HG03175 (cell line): ENCODE measurements around the gene TRAPPC5.
A peak's percentile ranks its signal among the peaks of the same experiment; 100 is the strongest.

Experiments used
- ATAC-seq: cut with Tn5 transposase; IDR thresholded peaks from one replicate; pipeline ENCODE4 v1.9.1; 2021; ENCODE audit warnings: mild to moderate bottlenecking, moderate library complexity; ENCODE audit not compliant: unreplicated experiment

TRAPPC5 gene

DNA sequence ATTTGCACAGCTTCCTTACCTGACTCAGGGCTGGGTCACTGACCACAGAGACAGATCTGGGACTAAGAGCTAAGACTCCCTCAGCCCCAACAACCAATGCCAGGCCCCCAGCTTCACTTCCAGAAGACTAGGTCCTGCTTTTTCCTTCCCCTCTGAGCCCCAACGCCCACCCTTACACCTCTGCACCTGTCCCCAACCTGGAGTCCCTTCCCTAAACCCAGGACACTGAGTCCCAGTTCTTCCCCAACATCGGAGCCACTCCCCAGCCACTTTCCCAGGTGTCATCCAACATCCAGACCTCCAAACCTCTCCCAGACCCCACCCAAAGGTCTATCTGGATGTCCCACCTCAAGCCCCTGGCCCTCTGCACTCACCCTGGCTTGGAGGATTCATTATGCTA lies 18.4 kb downstream of the TRAPPC5 start:
- no peak for ATAC-seq

DNA sequence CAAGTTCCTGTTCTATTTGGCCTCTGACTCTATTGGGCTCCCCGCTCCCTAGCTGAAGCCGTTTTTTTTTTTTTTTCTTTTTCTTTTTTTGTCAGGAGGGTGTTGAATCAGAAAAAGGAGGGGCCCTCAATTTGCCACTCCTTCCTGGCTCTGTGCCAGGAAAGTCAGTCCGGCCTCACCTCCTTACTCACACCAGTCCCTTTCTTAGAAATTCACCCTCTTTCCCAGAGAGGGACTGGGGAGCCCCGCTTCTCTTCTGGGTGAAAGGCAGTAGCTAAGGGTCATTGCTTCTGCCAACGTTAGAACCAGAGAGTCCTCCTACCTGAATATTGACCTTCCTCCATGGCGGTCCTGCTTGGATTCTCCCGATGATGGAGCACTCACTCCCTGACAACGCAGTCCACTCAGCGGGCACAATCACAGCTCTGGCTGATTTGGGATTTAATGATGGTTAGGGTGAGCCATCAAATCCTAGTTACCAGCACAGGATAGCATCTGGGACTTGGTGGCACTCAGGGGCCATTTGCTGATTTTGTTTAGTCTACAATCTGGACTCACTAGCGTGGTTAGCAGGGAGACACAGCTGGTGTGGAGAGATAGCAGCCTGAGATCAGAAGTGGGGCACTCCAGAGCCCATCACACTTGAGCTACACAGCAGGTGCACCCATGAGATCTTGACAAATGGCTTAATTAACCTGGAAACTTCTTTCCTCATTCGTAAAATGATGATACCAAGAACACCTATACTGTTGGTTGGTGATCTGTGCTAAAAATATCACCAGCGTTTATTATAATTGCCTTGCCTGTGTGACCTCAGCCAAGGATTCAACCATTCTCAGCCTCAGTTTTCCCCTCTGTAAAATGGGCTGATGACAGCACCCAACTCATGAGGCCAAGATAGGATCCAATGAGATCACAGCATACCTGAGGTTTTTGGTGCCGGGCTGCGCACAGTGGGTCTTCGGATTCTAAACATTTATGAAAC lies 19.1 kb downstream of the TRAPPC5 start:
- no peak for ATAC-seq

DNA sequence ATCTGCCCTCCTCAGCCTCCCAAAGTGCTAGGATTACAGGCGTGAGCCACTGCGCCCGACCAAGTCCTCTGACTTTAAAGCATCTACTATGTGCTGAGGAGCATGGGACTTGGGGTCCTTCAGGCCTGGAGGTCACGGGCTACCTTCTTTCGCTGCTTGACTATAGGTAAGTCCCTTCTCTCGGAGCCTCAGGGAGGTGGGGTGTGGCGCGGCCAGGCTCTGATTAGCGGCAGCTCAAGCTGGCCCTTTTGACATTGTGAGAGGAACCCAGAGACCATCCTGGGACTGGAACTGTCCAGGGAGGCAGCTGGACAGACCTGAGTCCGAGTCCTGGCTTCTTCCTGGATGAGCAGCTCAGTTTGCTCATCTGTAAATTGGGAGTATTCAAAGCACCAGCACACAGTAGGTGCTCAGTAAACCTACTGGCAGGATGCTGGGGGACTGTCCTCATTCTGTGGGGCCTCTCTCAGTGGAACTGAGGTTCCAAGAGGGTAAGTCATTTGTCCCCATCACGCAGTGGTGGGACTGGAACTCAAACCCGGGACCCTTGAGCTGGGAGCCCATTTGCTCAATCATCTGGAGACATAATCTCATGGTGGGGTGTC lies 20.5 kb downstream of the TRAPPC5 start:
- no peak for ATAC-seq

DNA sequence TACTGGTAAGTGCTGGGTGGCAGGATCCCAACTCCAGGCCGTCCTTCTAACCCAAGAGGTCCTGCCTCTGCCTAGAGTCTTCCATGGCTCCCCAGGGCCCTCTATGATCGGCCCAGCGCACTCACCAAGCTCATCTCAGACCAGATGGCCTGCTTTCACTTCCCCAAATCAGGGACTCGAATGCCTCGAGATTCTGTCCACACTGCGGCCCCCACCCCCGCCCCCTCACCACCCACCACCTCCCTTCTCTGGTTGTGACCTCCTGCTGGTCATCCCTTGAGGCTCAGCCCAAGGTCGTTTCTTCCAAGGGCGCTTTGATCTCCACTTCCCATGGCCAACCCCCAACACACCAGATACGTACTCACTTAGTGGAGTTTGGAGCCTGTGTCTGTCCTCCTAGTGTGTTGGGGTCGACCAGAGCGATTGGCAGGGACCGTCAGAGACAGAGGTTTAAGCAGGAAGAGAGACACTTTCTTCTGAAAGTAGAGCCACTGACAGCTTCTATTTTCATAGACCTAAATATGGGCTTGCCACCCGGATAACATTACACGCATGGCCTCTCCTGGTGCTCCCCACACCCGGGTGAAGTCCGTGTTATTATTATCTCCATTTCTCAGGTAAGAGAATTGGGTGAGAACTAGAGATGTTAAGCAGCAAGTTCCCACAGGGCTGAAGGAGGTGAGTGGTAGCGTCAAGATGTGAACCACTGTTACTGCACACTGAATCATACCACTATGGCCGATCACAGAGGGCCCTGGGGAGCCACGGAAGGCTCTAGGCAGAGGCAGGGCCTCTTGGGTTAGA lies 21.2 kb downstream of the TRAPPC5 start, which contains the start of gene FCER2:
TSS of gene FCER2 (minus strand) at position 478 of the 804 bp plus-strand sequence. CDS start 2,371 bp downstream, outside the sequence.
- ATAC-seq = peak; percentile 59

DNA sequence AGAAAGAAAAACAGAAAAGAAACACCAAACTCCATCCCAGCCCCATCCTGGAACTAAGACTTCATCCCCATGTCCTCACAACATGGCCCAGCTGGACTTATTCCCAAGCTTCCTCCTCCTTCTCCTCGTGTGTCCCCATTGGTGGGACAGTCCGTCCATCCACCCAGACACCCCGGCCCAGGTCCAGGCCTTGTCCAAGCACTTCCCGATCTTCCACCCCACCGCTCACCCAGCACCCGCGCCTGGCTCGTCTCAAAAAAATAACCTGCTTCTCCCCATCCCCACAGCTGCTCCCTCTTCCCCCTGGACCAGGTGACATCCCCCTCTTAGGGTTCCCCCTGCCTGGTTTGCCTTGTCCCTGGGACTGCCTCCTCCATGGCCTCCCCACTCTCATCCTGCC lies 22.7 kb downstream of the TRAPPC5 start:
- ATAC-seq = no peak

DNA sequence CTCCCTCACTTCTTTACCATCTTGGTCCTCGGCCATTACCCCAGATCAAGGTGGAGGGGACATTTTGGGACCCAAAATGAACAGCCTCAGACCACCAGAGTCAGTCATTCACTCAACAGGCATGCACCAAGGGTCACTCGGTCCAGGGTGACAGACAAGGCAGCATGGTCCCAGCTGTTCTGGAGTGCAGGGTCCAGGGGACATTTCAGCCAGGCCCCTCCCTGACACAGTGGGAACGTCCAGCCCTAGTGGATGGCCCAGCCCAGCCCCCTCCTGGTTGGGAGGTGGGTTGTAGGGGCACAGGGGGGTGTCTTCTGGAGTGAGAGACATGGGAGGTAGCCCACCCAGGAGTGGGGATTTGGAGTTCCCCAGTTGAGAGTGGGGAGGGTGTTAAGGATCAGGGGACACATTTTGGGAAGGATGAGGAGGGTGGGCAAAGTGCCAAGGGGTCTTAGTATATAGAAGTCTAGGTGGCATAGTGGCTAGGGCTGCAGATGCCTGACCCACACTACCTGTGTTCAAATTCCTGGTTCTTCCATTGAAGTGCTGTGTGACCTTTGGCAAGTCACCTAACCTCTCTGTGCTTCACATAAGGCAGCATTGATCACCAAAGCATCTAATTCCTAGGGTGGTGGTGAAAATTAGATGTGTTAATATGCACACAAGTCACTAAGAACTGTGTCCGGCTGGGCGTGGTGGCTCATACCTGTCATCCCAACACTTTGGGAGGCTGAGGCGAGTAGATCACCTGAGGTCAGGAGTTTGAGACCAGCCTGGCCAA lies 23.8 kb downstream of the TRAPPC5 start:
- no peak for ATAC-seq

DNA sequence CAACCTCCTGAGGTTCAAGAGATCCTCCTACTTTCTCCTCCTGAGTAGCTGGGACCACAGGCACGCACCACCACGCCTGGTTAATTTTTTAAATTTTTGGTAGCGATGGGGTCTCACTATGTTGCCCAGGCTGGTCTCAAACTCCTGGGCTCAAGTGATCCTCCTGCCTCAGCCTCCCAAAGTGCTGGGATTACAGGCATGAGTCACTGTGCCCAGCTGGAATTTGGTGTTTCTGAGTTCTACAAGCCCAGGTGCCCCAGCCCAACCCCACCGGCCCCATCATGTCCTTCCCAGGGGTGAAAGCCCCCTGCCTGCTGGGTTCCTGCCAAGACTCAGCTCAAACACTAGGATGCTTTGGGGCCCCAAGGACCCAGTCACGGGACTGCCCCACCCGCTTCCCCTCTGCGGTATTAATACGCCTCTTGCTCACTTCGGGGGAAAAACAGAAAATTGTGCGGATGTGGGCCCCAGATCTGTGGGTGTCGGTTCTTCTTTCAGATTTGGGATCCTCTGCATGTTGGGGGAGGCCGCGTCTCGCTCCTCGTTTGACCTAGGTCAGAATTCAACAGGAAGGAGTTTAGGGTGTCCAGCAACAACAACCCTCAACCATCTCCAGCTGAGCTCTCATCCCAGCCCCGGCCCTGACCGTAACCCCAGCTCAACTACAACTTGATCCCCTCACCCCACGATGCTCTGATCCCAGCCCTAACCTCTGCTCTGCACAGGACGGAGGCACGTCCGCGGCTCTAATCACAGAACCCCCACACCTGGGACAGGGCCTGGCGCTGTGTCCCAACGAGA lies 25.0 kb downstream of the TRAPPC5 start:
- ATAC-seq = peak; percentile 35

DNA sequence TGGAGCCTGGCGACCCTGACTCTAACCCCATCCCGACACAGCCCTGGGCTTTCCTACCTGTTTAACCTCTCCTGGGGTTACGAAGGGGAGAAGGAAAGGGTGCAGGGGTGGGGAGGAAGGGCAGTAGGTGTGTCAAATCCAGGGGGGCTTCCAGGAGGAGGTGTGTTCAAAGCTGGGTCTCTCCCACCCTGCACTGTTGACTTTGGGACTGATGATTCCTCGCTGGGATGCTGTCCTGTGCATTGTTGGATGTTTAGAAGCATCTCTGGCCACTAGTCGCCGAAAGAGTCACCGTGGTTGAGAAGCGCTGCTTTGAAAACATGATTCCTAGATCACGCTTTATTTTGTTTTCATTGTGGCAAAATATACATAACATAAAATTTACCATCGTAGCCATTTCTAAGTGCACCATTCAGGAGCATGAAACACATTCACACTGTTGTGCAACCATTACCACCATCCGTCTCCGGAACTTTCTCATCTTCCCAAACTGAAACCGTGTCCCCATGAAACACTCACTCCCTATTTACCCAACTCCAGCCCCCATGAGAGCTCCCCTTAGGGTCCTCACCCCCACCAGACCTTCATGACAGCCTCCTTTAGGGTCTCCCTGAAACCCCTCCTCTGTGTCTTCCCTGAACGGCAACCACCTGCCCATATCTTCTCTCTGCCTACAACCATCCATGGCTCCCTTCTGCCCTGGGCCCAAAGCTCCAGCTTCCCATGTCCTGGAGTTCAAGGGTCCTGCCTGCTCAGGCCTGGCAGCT lies 25.7 kb downstream of the TRAPPC5 start:
- ATAC-seq = no peak

DNA sequence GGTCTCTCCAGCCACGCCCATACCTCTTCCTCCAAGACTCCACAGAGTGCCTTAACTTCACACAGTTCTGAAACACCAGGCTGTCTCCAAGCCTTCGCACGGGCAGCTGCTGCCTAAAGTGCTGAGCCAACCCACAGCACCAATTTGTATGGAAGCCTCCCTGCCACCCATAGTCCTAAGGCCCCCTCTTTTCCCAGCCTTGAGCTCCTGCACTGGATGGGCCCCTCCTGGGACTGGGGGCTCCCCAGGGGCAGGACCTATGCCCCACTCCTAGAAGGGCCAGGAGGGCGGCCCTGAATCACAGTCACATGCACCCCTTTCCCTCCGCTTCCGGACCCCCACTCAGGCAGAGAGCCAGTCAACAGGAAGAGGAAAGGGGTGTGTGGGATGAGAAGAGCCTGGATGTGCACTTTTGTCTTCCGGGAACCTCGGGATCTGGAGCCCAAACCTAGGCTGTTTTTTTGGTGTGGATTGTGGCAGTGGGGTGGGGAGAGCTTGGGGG lies 26.4 kb downstream of the TRAPPC5 start:
- no peak for ATAC-seq

DNA sequence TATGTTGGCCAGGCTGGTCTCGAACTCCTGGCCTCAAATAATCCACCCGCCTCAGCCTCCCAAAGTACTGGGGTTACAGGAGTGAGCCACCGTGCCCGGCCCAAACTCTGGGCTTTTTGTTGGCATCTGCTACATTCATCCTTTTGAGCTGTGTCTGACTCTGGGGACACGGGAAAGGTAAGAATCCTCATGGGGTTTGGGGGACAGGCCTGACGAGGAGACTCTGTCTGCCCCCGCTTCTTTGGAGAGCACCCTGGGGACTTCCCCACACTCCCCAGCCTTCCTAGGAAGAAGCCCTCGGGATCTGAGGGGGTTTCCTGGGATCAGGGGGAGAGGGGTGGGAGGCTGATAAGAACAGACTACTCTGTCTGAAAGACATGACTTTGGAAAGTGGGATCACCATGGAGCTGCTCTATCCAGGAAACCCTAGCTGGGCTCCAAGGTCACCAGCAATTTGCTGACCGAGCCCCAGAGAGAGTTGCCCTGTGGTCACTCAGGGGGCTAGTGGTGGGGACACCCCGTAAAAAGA lies 29.4 kb downstream of the TRAPPC5 start:
- ATAC-seq = no peak

DNA sequence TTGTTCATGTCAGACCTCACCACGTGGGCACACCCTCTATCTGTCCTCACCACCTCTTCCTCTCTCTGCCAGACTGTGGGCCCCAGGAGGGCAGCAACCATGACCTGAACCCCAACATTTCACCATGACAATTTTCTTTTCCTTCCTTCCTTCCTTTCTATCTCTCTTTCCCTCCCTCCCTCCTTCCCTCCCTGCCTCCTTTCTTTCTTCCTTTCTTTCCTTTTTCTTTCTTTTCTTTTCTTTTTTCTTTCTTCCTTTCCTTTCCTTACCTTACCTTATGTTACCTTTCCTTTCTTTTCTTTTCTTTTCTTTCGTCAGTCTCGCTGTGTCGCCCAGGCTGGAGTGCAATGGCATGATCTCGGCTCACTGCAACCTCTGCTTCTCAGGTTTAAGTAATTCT lies 30.0 kb downstream of the TRAPPC5 start:
- ATAC-seq = no peak

DNA sequence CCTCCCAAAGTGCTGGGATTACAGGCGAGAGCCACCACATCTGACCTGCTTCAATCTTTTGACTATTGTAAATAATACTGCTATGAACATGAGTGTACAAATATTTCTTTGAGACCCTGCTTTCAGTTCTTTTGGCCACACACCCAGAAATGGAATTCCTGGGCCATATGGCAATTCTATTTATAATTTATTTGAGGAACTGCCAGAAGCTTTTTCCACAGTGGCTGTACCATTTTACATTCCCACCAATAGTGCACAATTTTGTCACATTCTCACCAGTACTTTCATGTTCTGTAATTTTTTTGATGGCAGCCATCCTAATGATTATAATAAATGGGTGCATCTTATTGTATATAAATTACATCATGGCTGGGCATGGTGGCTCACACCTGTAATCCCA lies 35.0 kb downstream of the TRAPPC5 start:
- ATAC-seq = no peak

DNA sequence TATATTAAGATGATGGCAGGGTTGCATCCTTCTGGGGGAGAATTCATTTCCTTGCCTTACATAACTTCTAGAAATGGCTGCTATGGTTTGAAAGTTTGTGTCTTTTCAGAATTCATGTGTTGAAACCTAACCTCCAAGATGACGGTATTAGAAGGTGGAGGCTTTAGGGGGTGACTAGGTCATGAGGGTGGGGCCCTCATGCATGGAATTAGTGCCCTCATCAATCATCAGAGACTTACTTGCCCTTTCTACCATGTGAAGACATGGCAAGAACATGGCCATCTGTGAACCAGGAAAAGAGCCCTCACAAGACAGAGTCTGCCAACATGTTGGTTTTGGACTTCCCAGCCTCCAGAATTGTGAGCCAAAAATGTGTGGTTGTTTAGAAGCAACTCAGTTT lies 36.1 kb downstream of the TRAPPC5 start:
- no peak for ATAC-seq

DNA sequence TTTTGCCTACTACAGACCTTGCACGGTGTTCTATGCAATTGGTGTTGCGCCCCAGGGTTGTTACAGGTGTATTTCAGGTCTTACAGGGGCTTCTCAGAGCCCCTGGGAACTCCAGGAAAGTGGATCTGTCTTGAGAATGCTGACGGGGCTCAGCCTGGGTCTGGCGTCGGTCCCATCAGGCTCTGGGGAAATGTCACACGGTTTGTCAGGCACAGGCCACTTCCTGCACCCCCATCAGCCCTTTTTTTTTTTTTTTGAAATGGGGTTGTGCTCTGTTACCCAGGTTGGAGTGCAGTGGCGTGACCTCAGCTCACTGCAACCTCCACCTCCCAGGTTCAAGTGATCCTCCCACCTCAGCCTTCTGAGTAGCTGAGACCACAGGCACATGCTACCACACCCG lies 38.0 kb downstream of the TRAPPC5 start:
- ATAC-seq = no peak

DNA sequence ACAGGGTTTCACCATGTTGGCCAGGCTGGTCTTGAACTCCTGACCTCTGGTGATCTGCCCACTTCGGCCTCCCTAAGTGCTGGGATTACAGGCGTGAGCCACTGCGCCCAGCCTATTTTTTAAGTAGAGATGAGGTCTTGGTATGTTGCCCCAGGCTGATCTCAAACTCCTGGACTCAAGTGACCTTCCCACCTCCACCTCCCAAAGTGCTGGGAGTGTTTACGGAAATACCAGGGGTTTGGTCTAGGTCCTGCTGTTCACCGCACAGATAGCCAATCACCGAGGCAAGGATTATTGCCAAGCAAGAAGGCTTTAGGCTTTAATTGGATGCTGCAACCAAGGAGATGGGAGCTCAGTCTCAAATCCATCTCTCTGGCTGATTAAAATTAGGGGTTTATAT lies 39.7 kb downstream of the TRAPPC5 start:
- ATAC-seq = no peak

DNA sequence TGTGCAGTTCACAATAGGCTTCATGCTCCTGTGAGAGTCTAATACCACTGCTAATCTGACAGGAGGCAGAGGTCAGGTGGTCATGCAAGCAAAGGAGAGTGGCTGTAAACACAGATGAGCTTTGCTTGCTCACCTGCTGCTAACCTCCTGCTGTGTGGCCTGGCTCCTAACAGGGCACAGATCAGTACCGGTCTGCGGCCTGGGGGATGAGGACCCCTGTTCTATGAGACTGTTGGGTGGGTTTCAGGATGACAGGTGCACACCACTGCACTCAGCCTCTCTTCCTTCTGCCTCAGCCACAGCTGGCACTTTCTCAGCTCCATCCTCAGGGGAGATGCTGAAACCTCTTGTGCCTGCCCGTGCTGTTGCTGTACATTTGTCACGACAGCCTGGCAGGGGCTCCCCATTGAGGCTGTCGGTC lies 41.6 kb downstream of the TRAPPC5 start:
- ATAC-seq = no peak

DNA sequence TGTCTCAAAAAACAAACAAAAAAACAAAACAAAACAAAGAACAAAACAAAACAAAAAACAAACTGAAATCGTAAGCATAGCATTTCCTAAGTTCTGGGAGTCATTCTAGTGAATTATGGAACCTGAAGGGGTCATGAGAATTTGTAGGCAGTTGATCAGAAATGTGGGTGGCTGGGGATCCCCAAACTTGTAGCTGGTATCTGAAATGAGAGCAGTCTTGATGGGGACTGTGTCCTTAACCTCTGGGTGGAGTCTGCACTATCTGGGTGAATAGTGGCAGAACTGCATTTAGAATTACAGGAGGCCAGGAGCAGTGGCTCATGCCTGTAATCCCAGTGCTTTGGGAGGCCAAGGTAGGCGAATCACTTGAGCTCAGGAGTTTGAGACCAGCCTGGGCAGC lies 45.2 kb downstream of the TRAPPC5 start:
- no peak for ATAC-seq

DNA sequence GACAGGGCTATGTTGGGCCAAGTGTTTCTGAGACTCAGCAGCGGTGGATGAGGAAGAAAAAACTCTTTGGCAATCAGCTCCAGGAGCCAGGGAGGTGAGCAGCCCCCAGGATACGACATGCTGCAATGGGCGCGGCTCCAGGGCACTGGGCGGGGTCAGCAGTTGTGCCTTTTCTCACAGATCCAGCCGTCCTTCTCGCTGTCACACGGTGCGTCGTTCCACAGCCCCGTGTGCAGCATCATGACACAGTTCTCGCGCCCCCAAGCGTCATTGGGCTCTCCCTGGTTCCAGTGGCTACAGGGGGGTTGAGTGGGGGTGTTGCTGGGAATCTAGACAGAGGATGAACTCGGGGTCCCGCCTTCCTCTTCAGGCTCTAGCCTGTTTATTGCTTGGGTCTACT lies 48.6 kb downstream of the TRAPPC5 start:
- ATAC-seq = no peak
